Forelimb muscle (tissue), 1 donor: ENCODE data around the gene CABLES1. TPM values are rescaled to one million over a fixed set of nuclear protein-coding genes. Genes with fewer than 3 reads are reported as not detected.
"Not testable (repeated sequence)": the region's sequence is repeated elsewhere in the genome, so short reads cannot be mapped to it uniquely, and the experiment has no call there.

Experiments used
- DNase-seq: peaks from one replicate; pipeline ENCODE4 v3.0.0-alpha.2; 2013; ENCODE audit warnings: low read depth
- polyA plus RNA-seq: library from polyadenylated mRNA; unstranded; fragments of 120-200 nt; gene quantifications from one replicate; pipeline ENCODE4 v1.2.1, GENCODE V29; 2013; ENCODE audit not compliant: insufficient read length

The CABLES1 gene
- polyA plus RNA-seq, 1 donor, result 5.3 TPM

DNA sequence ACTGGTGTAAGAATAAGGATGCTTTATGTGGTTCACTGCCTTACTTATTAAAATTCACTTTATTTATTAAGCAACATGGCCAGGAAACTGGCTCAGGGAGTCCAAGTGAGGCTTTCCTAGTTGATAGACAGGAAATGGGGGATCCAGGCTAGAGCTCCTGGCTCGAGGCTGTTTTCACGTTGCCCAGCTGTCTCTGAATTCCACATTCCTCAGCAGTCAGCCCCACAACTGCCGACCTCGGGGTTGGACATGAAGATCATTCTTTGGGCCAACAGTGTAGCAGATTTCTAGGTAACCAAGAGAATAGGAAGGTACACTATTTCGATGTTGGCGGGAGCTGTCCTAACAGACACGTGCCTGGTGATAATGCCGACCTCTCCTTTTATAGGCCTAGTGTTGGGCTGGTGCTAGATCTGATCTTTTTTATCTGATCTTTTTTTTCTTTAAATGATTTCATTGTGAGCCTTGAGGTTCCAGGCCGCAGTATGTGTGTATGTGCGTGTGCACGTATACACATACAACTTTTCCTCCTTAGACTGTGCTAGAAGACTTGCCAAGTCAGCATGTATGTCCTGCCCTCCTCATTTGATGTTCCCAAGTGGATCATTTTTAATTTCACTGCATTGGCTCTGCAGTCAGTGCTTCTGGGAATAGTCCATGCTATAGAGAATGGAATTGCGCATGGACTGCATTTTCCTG is 103.5 kb downstream of the CABLES1 start:
- no peak for DNase-seq

DNA sequence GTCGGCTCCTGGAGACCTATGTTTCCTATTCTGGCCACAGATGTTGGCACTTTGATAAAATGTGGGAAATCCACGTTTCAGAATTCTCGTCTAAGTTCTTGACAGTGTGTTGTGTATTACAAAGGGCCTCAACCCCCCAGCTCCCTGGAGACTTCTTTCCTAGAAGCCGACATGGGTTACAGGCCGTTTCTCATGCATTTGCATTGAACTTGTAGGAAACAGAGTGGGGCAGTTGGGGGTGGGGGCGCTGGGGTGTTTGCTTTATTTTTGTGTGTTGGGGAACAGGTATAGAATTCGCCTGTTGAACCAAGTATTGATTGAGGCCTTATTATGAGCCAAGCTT is 104.0 kb downstream of the CABLES1 start:
- DNase-seq, result no peak

DNA sequence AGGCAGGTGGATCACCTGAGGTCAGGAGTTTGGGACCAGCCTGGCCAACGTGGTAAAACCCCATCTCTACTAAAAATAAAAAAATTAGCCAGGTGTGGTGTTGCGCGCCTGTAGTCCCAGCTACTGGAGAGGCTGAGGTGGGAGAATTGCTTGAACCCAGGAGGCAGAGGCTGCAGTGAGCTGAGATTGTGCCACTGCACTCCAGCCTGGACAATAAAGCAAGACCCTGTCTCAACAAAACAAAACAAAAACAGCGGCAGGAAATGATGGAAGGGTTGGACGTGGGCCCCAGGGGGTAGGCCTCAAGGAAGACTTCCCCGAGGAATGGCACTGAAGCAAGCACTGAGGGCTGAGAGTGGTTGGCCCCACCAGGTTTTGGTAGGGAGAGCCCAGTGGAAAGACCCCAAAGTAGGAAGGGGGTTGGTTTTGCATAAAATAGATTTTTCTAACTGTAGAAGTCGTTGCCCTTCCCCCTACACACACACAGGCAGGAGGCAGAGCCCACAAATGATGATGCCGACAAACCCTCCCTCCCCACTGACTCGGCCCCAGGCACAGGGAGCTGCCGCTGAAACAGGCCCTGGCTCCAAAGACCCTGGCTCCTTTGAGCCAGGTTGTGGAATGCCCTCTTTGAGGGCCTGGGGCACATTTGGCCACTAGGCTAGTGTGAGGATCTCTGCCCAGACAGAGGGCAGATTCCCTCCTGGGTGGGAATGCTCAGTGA is 104.8 kb downstream of the CABLES1 start:
- DNase-seq, result no peak

DNA sequence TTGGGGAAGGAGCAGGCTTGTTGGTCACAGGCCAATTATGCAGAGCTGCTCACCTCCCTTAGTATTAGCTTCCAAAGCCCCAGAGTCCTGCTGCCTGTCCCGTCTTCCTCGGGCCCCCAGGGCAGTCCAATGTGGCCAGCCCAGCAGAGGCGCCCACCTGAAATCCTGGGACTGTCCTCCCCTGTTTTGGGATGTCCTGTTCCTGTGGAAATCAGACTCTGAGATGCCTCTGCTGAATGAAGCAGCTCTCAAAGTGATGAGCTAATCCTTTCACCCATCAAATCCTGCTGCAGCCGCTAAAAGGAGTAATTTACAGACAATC is 105.3 kb downstream of the CABLES1 start:
- no peak for DNase-seq

DNA sequence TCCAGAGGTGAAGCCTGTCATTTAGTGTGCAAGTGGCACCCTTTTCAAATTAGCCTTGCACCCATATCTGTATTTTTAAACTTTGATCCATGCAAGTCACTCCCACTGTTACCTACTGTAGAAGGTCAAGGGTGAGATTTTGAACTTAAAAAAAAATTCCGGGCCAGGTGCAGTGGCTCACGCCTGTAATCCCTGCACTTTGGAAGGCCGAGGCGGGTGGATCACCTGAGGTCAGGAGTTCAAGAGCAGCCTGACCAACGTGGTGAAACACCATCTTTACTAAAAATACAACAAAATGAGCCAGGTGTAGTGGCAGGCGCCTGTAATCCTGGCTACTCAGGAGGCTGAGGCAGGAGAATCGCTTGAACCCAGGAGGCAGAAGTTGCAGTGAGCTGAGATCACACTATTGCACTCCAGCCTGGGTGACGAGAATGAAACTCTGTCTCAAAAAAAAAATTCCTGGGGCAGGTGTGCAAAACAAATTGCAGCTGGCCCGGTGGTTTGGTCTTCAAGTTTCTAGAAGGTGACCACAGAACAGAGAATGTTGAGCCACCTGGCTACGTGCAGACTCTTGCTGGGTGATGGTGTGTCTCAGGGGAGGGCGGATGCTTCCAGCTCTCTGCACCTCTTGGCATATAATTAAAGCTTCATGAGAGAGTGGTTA is 106.7 kb downstream of the CABLES1 start:
- DNase-seq, result not testable (repeated sequence)

DNA sequence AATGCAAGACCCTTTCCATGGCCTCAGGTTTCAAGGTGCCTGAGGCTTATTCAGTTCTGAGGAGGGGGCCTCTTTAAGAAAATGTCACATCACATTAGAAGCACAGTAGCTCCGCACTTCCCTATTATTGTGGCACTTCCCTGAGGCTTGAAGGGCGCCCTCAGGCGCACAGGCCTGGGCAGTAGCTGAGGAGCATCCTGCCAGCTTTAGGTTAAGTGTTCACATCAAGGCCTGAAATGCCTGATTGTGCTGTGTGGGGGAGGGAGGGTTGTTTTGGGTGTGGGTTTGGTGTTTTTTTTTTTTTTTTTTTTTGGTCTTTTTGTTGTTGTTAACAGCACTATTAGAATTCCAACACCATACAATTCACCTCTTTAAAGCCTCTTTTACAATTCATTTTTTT is 107.9 kb downstream of the CABLES1 start:
- no peak for DNase-seq

DNA sequence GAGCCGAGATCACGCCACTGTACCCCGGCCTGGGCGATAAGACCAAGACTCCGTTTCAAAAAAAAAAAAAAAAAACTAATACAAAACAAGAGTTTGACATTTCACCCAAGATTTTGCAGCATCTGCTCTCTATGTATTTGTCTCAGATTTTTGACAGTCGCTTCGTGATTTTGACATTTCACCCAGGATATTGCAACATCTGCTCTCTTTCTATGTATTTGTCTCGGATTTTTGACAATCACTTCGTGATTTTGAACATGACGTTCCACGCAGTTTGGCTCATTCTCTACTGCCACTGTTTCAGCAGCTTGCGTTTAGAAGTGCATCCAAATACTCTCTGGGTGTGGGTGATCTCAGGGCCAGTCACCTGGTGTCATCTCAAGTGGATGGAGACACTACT is 108.5 kb downstream of the CABLES1 start:
- DNase-seq, result no peak

DNA sequence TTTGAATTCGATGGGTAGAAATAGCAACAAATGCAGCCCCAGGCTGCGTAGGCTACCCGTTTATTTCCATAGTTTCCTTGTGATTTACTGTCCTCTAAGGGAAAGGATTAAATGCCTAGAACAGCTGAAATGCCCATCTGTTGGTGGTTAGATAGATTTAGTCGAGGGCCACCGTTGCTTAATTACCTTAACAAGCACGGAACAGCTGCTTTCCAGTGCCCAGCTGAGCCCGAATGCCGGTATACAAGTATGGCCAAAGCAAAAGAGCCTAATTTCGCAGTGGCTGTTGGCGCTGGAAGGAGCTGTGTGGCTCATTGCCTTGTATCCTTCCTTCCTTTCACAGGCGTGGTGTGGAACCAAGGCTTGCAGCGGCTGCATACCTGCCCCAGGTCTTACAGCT is 109.1 kb downstream of the CABLES1 start:
- no peak for DNase-seq

DNA sequence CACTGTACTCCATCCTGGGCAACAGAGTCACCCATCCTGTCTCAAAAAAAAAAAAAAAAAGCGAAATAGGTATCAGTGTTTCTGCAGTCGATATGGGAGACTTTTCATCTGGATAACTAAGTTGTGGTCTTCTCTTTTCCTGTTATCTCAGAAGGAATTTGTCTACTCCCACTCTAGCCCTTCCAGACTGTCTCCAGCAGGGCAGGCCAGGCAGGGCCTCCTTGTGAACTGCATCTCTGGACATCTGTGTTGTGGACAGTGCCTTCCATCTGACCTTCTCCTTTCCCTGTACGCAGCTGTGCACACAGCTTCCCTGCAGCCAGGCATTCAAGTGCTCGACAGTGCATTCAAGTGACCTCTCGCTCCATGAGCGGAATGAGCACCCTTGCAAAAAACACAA is 110.2 kb downstream of the CABLES1 start:
- DNase-seq, result no peak

DNA sequence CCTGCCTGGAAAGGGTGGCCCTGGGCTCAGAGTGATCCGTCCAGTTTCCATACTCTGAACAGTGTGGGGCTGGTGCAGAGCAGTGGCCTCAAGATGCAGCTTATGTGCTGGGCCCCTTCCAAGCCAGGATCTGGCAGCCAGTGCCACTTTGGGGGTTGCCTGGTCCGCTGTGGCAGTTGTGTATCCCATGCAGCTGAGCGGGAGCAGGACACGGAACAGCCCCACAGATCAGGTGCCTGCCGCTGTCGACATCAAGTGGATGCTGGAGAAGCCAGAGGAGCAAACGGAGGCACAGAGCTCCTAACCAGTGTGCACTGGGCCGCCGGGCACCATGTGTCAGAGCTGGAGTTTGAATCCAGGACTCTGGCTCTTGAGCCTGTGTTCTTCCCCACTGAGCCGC is 112.0 kb downstream of the CABLES1 start:
- DNase-seq, result no peak

DNA sequence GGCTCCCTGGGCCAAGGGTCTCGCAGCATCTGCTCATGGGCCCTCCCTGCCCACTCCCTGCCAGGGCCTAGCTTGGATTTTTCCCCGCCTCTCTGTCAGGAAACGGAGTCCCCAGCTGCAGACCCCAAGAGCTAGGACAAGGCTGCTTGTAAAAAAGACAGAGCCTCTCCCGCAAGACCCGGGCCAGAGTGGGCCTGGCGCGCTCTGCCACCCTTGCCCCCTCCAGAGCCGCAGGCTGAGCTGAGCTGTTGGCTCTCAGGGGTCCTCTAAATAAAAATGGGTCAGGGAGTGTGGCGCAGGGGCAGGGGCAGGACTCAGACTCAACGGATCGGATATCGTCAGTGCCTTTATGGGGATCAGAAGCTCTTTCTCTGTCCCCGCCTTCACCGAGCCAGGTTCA is 112.6 kb downstream of the CABLES1 start:
- DNase-seq, result no peak

DNA sequence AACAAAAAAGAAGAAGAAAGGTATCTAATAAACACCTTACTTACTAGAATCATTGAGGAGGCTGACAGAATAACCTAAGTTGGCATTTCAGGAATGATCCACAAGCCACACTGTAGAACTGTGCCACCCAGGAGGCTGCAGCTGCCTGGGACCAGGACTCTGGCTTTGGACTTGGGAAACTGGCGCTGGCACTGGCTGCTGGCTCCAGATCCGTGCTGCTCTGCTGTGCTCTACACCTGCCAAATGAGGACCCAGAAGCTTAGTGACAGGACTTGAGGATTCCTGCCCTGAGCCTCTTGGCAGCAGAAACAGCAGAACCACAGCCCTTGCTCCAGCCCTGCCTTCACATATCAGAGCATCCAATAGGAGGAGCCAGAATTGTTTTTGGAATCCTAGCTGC is 113.5 kb downstream of the CABLES1 start:
- no peak for DNase-seq

DNA sequence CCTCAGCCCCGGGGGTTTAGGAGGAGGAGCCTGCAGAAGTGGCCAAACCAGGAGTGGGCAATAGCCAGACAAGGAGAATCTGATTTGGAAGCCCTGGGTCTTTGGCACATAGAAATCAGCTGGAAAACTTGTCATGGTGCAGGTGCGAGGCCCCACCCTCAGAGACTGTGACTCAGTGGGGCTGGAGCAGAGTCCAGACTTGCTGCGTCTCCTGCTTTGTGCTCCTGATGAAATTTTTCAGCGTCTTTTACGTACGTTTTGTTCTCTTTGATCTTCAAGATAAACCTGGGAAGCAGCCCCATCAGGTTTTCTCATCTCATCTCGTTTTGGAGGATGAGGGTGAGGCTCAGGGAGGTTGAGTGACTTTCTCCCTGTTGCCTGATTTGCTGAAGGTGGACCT is 114.1 kb downstream of the CABLES1 start:
- no peak for DNase-seq

DNA sequence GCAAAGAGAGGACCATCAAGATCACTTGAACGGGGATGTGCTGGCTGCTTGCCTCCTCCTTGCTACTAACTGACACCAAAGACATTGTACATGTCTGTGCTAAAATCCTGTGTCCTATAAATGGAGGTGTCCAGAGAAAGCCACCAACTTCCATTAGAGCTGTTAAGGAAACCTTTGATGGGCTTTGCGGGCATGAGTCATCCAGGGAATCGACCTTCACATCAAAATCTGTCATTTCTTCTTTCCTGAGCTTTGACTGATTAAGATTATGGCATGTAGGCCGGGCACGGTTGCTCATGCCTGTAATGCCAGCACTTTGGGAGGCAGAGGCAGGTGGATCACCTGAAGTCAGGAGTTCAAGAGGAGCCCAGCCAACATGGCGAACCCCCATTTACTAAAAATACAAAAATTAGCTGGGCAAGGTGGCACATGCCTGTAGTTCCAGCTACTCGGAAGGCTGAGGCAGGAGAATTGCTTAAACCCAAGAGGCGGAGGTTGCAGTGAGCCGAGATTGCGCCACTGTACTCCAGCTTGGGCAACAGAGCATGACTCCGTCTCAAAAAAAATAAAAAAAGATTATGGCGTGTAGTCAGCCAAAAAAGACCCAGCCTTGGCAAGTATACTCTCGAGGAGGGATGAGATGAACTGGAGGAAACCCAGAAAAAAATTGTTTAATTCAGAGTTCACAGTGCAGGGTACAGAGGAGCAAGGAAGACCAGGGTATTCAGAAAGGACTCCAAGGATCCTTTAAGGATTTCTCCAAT is 115.8 kb downstream of the CABLES1 start:
- no peak for DNase-seq

DNA sequence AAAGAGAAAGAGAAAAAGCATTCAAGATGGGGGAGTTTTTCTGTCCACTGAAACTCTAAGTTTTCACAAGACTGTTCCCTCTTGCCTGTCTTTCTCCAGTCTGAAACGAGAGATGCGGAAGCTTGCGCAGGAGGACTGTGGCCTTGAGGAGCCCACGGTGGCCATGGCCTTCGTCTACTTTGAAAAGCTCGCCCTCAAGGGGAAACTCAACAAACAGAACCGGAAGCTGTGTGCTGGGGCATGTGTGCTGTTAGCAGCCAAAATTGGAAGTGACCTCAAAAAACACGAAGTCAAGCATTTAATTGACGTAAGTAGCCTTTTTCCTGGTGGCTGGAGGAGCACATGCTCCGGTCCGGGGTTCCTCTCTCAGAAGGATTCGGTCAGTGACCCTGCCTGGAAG is 118.3 kb downstream of the CABLES1 start:
- DNase-seq, result no peak

DNA sequence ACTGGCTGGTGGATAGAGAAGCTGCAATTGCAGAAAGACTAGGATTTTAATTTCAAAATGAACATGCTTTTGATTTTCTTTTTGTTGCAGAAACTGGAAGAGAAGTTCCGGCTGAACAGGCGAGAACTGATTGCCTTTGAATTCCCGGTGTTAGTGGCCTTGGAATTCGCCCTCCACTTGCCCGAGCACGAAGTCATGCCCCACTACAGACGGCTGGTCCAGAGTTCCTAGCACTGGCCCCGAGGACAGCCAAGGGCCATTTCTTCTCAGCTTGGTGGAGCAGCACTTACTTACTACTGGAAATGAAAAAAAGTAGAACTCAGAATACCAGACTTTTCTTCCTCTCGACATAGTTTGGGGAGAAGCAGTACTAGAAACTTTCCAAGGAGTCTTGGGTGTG is 121.9 kb downstream of the CABLES1 start:
- no peak for DNase-seq

DNA sequence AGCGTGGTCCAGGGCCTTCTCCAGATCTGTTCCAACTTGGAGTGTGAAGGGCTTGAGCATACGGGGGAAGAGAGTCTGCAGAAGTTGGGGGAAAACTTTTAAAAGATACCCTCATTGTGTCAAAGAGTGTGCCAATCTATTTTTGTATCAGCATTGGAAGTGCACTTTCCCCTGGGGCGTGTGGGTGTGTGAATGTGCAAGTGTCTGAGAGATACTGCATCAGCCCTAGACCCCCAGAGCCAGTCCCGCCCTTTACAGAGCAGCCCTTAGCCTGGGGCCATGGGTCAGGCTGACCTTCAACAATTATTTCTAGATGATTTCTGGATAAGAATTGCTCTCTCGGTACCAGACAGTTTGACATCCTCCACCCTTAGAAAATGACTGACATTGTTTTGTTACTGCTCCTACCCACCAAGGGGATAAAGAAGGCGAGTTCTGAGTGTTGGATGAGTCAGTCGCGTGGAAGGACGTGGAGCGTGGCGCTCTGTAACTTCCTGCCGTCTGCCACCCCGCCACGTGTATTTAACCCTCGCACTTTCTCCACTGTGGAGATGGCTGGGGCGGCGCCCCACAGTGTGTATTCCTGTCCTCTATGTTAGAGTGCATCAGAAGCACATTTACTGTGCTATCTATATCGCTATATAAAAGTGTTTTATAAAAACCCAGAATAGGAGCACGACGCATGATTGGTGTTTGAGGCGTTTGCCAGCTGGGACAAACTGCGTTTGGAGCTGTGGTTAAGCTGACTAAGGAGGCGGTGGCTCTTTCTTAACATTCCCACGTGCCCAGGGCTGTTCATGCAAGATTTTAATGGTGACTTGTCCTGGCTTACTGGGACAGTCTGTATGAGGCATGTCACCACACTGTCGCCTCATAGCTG is 122.6 kb downstream of the CABLES1 start:
- no peak for DNase-seq

DNA sequence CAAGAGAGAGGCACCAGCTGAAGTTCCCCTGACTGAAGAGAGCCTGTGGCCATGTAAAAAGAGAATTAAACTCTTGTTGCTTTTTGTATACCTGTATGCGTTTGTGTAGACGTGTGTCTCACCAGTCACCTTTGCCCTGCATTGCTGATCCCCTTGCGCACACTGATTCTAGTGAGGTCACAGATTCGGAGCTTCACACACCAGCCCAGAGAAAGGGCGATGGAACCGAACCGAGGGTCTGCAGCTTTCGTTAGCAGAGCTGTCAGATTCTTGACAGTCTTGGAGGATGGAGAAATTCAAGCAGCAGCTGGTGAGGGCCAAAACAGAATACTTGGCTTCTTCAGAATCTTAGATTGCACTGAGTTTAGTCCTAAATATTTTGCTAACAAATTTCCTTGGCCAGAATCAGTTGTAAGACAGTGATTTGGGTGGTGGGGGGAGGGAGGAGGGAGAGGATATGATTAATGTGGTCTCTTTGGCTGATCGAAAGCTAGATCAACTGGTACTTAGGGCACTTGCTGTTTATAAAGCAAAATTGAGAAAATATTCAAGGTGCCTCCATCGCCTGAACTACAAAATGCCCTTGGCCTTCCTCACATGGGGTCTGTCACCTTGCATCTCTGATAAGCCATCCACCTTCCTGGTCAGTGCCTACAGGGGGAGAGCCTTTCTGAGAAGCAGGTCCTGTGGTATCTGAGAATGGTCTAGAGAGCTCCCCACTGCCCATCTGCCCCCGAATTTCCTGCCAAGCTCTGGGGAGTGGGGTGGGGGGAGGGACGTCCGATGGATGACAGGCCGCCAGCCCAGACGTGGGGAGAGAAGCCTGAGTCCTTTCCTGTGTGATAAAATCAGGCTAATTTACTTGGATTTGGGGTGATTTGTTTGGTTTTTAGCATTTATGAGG is 123.5 kb downstream of the CABLES1 start:
- no peak for DNase-seq

DNA sequence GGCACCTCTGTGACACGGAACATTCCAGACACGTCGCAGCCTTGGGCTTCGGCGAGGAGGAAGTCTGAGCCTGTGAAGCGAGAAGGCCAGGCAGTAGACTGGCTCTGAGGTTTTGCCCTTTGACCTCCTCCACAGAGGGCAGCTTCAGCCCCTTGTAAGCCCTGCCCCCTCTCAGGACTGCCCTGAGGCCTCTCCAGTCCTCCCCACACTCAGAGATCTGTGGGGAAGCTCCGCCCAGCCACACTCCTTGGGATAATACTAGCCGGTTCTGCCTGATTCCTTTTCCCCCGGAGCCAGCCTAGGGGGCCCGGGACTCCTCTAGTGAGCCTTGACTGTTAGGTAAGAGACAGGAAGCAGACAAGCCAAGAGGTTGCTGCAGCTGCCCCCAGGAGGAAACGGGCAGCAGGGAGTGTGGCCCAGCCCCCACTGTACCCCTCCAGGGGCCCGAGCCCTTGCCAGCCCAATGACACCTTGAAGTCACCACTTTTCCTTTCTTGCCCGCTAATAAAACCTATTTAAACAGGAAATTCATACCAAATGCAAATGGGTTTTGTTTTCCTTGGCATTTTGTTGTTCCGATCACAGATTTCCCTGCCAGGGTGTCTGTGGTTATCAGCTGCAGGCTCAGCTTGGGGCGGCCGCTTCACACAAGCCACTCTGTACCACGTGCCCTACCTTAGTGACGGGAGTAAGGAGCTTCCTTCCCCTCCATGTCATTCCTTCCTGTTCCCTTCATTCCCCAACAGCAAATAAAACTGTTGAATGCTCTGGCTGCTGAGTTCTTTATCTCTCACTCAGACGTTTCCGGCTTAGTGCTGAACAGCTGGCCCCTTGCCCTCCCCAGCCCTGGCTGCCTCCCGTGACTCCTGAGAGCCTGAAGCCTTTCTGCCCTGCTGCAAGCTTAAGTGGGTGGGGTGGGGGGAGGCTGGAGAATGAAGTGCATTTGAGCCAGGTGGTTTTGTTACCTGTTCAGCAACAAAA is 124.7 kb downstream of the CABLES1 start:
- no peak for DNase-seq
